Stimulated activated CD4-positive, alpha-beta T cell treated with anti-CD3 and anti-CD28 coated beads, TNF-alpha, amount 100 ng/mL, for 48 hours (primary cell): ENCODE data around the gene NTM.

Source experiments
- DNase-seq, 3 donors: peaks; one replicate each; pipeline ENCODE4 v3.0.0-alpha.2; 2020; ENCODE audit warnings: low read depth in 3 of 3

NTM gene

GRCh38 chr11:132006884-132007580 lies 636.6 kb downstream of the NTM start:
- DNase-seq: no peak

- DNase-seq: no peak
These were observed 637.8 kb downstream of the NTM start for GRCh38 chr11:132008226-132008625.

- DNase-seq: no peak
These were observed 638.5 kb downstream of the NTM start for GRCh38 chr11:132008872-132009271.

GRCh38 chr11:132020001-132020400 lies 649.6 kb downstream of the NTM start:
- DNase-seq: no peak

GRCh38 chr11:132022285-132022684 lies 651.9 kb downstream of the NTM start:
- no peak for DNase-seq

GRCh38 chr11:132022733-132023478 lies 652.5 kb downstream of the NTM start:
- DNase-seq: no peak

GRCh38 chr11:132024587-132025295 lies 654.3 kb downstream of the NTM start:
- DNase-seq: no peak

- no peak for DNase-seq
These were observed 656.3 kb downstream of the NTM start for GRCh38 chr11:132026746-132027145.

- no peak for DNase-seq
These were observed 658.2 kb downstream of the NTM start for GRCh38 chr11:132028380-132029240.

- no peak for DNase-seq
These were observed 660.5 kb downstream of the NTM start for GRCh38 chr11:132030896-132031295.

GRCh38 chr11:132032555-132032954 lies 662.1 kb downstream of the NTM start:
- DNase-seq: no peak

GRCh38 chr11:132033051-132033450 lies 662.6 kb downstream of the NTM start:
- no peak for DNase-seq

- DNase-seq: no peak
These were observed 664.8 kb downstream of the NTM start for GRCh38 chr11:132035228-132035627.

- no peak for DNase-seq
These were observed 665.4 kb downstream of the NTM start for GRCh38 chr11:132035766-132036165.

- no peak for DNase-seq
These were observed 665.8 kb downstream of the NTM start for GRCh38 chr11:132036220-132036619.

GRCh38 chr11:132036746-132037466 lies 666.5 kb downstream of the NTM start:
- DNase-seq: no peak

GRCh38 chr11:132037467-132037862 lies 667.0 kb downstream of the NTM start:
- no peak for DNase-seq

GRCh38 chr11:132037956-132038355 lies 667.5 kb downstream of the NTM start:
- DNase-seq: no peak

- no peak for DNase-seq
These were observed 669.1 kb downstream of the NTM start for GRCh38 chr11:132039521-132039920.

- DNase-seq: no peak
These were observed 671.9 kb downstream of the NTM start for GRCh38 chr11:132042296-132042695.

GRCh38 chr11:132043714-132044113 lies 673.3 kb downstream of the NTM start:
- DNase-seq: no peak
